ENCODE results near the gene ARHGEF1. TPM values are rescaled to one million over a fixed set of nuclear protein-coding genes. Genes with fewer than 3 reads are reported as not detected.

Gene ARHGEF1
- total RNA-seq, 4 donors from 2014 or later: 12.1 to 21.6 (median 15.5) TPM

- in situ Hi-C loops (cut with MboI; ENCODE audit: low sequenced_read_pairs in 4 of 4): no loop called here
- no peak overlapping the region for H3K4me3 ChIP-seq
- H3K27me3 ChIP-seq: peaks cover 75 to 91% (median 89%) of the 10 kb centered on the region in 3 donors
- H3K4me1 ChIP-seq: no peaks in the 10 kb centered on the region
- no peak for TF ChIP-seq POLR2A (IDR thresholded peaks at IDR 0.05)
- no peak for TF ChIP-seq CTCF (IDR thresholded peaks at IDR 0.05 in 4 of 5, conservative IDR thresholded peaks at IDR 0.05 in 1 of 5)
- ATAC-seq (no peak), DNase-seq (no peak)
- H3K36me3 ChIP-seq: no peaks in the 10 kb centered on the region
- H3K27ac ChIP-seq: no peak overlapping the region
- intact Hi-C loops (cut with DNase I; ENCODE audit: low total_unique reads): no loop called here
- H3K9me3 ChIP-seq: no peaks in the 10 kb centered on the region
Observed at GRCh38 chr19:41918095-41918494, 35.1 kb downstream of the ARHGEF1 start.

- H3K27me3 ChIP-seq: peaks cover 76 to 88% (median 86%) of the 10 kb centered on the region in 3 donors
- no peak for ATAC-seq
- DNase-seq: no peak
- TF ChIP-seq POLR2A (IDR thresholded peaks at IDR 0.05) (no peak), CTCF (IDR thresholded peaks at IDR 0.05 in 4 of 5, conservative IDR thresholded peaks at IDR 0.05 in 1 of 5) (no peak)
- H3K27ac ChIP-seq: no peak overlapping the region
- H3K4me1 ChIP-seq: no peaks in the 10 kb centered on the region
- in situ Hi-C loops (cut with MboI; ENCODE audit: low sequenced_read_pairs in 4 of 4) (no loop called here), intact Hi-C loops (cut with DNase I; ENCODE audit: low total_unique reads) (no loop called here)
- H3K36me3 ChIP-seq: no peaks in the 10 kb centered on the region
- H3K4me3 ChIP-seq: no peak overlapping the region
- H3K9me3 ChIP-seq: no peaks in the 10 kb centered on the region
Observed at GRCh38 chr19:41918653-41919244, 35.8 kb downstream of the ARHGEF1 start.

GRCh38 chr19:41919948-41920712 is 37.1 kb downstream of the ARHGEF1 start:
- in situ Hi-C loops (cut with MboI; ENCODE audit: low sequenced_read_pairs in 4 of 4) (no loop called here), intact Hi-C loops (cut with DNase I; ENCODE audit: low total_unique reads) (no loop called here)
- no peak overlapping the region for H3K27ac ChIP-seq
- no peaks in the 10 kb centered on the region for H3K4me1 ChIP-seq
- H3K36me3 ChIP-seq: no peaks in the 10 kb centered on the region
- no peak for DNase-seq
- ATAC-seq: no peak
- H3K9me3 ChIP-seq: no peaks in the 10 kb centered on the region
- H3K4me3 ChIP-seq: no peak overlapping the region
- TF ChIP-seq POLR2A (IDR thresholded peaks at IDR 0.05): no peak
- no peak for TF ChIP-seq CTCF (IDR thresholded peaks at IDR 0.05 in 4 of 5, conservative IDR thresholded peaks at IDR 0.05 in 1 of 5)
- H3K27me3 ChIP-seq: peaks cover 79 to 91% (median 90%) of the 10 kb centered on the region in 3 donors

- ATAC-seq: no peak
- Histone ChIP-seq H3K27me3 (peaks cover 79 to 91% (median 88%) of the 10 kb centered on the region in 3 donors), H3K4me1 (no peaks in the 10 kb centered on the region), H3K9me3 (no peaks in the 10 kb centered on the region), H3K4me3 (no peak overlapping the region), H3K36me3 (no peaks in the 10 kb centered on the region), H3K27ac (no peak overlapping the region)
- no peak for DNase-seq
- in situ Hi-C loops (cut with MboI; ENCODE audit: low sequenced_read_pairs in 4 of 4): no loop called here
- no peak for TF ChIP-seq CTCF (IDR thresholded peaks at IDR 0.05 in 4 of 5, conservative IDR thresholded peaks at IDR 0.05 in 1 of 5)
- no peak for TF ChIP-seq POLR2A (IDR thresholded peaks at IDR 0.05)
- intact Hi-C loops (cut with DNase I; ENCODE audit: low total_unique reads): no loop called here
Observed at GRCh38 chr19:41920882-41921576, 38.0 kb downstream of the ARHGEF1 start.
